ENCODE results near the gene DDX41.

DDX41 gene

DNA sequence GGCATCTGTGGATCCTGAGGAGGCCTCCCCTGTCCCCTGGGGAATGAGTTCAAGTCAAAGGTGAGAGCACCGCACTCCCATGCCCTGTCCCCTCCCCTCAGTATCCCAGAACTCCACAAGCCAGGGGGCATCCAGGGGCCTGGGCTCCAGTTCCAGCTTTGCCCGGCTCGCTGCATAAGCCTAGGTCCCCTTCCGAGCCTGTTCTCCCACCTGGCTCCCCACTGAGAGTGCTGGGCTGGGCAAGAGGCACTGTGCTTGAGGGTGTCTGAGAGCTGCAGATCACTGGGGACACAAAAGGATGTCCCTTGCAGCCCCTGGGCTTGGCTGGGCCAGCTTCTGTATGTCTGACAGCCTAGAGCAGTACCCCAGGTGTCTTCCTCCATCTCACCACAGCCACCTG, 11.7 kb downstream of the DDX41 start:
- TF ChIP-seq, protein P1, sequence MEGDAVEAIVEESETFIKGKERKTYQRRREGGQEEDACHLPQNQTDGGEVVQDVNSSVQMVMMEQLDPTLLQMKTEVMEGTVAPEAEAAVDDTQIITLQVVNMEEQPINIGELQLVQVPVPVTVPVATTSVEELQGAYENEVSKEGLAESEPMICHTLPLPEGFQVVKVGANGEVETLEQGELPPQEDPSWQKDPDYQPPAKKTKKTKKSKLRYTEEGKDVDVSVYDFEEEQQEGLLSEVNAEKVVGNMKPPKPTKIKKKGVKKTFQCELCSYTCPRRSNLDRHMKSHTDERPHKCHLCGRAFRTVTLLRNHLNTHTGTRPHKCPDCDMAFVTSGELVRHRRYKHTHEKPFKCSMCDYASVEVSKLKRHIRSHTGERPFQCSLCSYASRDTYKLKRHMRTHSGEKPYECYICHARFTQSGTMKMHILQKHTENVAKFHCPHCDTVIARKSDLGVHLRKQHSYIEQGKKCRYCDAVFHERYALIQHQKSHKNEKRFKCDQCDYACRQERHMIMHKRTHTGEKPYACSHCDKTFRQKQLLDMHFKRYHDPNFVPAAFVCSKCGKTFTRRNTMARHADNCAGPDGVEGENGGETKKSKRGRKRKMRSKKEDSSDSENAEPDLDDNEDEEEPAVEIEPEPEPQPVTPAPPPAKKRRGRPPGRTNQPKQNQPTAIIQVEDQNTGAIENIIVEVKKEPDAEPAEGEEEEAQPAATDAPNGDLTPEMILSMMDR (IDR thresholded peaks at IDR 0.05; ENCODE audit: insufficient read depth, low read length, missing control alignments) = no peak
- ChIA-PET CTCF (interaction anchor here (1.5 to 1.9 kb wide), 2 partner anchors 11 to 101 kb away, joined by 6 read pairs; partner anchors contain the start of gene DDX41), POLR2A (interaction anchor here (0.9 to 1.0 kb wide), 2 partner anchors 11 to 36 kb away, joined by 3 to 4 read pairs; no protein-coding TSS in a partner anchor)
- no peak for DNase-seq (ENCODE audit: low read depth, low spot score)
- no peak overlapping the region for H3K4me3 ChIP-seq (ENCODE audit: low read depth, low read length)

DNA sequence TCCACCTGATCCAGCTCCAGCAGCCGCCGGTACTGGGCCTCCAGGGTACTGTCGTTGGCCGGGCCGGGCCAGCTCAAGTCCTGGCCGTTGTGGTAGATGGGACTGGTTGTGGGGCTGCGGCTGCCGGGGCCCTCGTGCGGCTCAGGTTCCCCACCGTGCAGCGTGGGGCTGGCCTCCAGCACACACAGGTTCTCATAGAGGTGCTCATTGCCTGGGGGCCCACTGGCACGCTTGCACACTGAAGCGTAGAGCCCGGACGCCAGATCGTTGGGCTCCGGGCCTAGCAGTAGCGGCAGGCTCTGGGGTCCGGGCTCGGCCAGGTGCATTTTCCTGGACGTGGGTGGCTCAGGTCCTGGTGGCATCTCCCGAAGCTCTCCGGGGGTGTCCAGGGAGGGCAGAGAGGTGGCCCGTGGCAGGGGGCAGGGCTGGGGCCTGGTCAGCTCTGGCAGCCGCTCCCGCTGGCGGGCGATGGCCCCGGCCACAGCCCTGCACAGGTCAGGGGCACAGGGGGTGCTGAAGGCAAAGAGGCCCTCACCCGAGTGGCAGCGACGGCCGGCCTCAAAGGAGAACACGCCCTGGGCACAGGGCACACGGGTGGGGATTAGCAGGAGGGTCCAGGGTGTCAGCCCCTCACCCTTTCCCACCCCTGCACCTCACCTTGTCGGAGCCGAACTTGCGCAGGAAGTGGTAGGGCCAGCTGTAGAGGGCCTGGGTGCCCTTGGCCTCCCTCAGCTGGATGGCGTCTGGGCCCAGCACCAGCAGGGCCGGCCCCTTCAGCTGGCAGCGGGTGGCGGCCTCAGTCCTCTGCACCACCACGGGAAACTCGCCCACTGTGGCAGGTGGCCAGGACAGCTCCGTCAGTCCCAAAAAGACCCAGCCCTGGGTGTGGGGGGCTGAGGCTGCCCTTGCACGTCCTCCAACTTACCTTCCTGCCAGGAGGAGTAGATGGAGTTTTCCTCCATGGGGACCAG, 12.4 kb downstream of the DDX41 start:
- H3K4me3 ChIP-seq (ENCODE audit: low read depth, low read length) = no peak overlapping the region
- TF ChIP-seq, protein P1 (IDR thresholded peaks at IDR 0.05; ENCODE audit: insufficient read depth, low read length, missing control alignments) = no peak
- DNase-seq (ENCODE audit: low read depth, low spot score) = no peak
- POLR2A ChIA-PET = interaction anchor here (0.7 to 1.0 kb wide), 2 partner anchors 12 to 46 kb away, joined by 3 read pairs; no protein-coding TSS in a partner anchor
- CTCF ChIA-PET = interaction anchor here (1.0 to 7.5 kb wide), 6 partner anchors 11 to 195 kb away, joined by 3 to 105 read pairs (median 6); partner anchors contain the start of gene DDX41

DNA sequence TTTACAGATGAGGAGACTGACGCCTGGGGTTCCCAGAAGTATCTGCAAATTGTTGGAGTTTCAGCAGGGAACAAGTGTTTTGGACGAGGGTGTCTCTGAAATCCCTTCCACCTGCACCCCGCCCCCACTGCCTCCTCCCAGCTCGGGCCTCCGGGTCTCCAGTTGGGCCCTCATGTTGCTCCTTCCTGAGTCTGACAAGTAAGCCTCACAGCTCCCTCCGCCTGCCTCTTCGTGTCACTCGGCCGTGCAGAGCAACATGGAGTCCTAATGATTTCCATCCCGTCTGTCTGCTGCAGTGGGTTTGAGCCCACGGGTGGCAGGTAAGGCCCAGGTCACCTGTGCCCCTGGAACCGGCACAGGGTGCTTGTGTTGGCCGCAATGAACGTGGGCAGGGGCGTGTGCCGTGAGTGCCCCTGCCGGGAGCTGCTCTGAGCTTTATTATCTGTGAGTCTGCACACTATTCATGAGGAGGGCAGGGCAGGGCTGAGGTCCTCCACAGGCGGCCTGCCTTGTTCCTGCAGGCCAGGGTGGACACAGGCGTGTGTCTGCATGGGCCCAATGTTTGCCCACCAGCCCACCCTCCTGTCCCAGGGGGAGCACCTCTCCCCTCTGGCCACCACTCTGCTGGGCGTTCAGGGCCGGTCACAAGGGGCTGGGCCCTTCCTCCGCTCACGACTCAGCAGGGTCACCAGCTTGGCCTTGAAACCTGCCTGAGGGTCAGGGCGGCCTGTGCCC, 13.2 kb downstream of the DDX41 start:
- TF ChIP-seq, protein P1 (IDR thresholded peaks at IDR 0.05; ENCODE audit: insufficient read depth, low read length, missing control alignments) = no peak
- ChIA-PET CTCF (interaction anchor here (0.7 to 16.4 kb wide), 9 partner anchors 12 to 194 kb away, joined by 3 to 261 read pairs (median 13); partner anchors contain the start of genes DBN1 and DDX41), POLR2A (interaction anchor here (0.7 kb wide), 1 partner anchor 47 kb away, joined by 3 read pairs; no protein-coding TSS in a partner anchor)
- no peak overlapping the region for H3K4me3 ChIP-seq (ENCODE audit: low read depth, low read length)
- DNase-seq (ENCODE audit: low read depth, low spot score) = no peak

DNA sequence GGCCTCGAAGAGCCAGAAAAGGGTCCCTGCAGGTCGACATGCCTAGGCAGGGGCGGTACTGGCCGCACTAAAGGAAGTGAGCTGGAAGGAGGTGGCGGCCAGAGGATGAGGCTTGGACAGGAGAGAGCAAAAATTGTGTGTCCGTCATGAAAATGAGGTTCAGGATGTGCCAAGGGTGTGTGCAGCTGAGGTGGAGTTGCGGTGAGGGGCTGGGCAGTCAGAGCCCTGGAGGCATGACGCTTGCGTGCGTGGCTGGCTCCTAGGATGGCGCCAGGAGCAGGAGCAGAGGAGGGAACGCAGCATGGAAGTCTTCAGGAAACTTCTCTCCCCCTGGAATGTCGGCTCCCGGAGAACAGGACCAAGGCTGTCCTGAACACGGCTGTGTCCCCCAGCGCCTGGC, 13.9 kb downstream of the DDX41 start:
- no peak overlapping the region for H3K4me3 ChIP-seq (ENCODE audit: low read depth, low read length)
- TF ChIP-seq, protein P1 (IDR thresholded peaks at IDR 0.05; ENCODE audit: insufficient read depth, low read length, missing control alignments) = no peak
- POLR2A ChIA-PET = no interaction called here
- DNase-seq (ENCODE audit: low read depth, low spot score) = no peak
- CTCF ChIA-PET = interaction anchor here (0.7 to 16.4 kb wide), 12 partner anchors 12 to 194 kb away, joined by 3 to 261 read pairs (median 12); partner anchors contain the start of genes DBN1 and DDX41

DNA sequence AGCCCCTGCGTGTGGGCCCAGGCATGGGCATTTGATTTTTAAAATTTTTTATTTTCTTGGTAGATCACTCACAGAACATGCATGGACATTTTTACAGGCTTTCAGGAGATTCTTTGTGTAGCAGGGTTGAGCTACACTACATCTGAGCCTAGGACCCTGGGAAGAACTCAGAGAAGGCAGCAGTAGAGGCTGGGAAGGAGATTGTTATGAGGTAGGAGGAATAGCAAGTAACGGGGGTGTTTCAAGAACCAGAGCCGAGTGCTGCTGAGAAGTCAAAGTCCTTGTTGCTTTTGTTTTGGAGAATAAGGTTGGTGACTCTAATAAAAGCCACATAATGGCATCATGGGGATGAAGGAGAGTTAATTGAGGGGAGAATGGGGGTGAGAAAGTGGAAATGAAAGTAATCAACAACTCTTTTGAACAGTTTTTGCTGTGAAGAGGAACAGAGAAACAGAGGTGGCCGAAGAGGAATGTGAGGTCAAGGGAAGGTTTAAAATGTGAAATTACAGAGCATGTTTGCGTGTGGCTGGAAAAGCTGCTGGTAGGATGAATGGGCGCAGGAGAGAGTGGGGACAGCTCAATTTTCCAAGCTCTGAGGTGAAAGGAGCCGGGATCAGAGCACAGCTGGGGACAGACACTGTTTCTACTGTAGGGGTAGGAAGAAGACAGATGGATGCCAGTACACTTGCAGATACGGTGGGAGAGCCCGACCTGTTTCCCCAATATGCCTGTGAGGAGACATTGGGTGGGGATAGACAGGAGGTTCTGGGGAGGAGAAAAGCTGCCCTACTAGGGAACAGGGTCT, 14.7 kb downstream of the DDX41 start:
- no peak overlapping the region for H3K4me3 ChIP-seq (ENCODE audit: low read depth, low read length)
- TF ChIP-seq, protein P1 (IDR thresholded peaks at IDR 0.05; ENCODE audit: insufficient read depth, low read length, missing control alignments) = no peak
- ChIA-PET CTCF (interaction anchor here (0.7 to 16.4 kb wide), 38 partner anchors 8 to 388 kb away, joined by 3 to 261 read pairs (median 6); partner anchors contain the start of genes DBN1, DDX41, DOK3 and GRK6), POLR2A (interaction anchor here (0.7 to 15.7 kb wide), 3 partner anchors 24 to 98 kb away, joined by 3 to 401 read pairs (median 4); partner anchors contain the start of gene DBN1)
- no peak for DNase-seq (ENCODE audit: low read depth, low spot score)

Measured in AG04449 (cell line).